M059J (cell line): Measurements from ENCODE around the gene REL. TPM values are rescaled to one million over a fixed set of nuclear protein-coding genes. Genes with fewer than 3 reads are reported as not detected.

ENCODE experiments used
- DNase-seq: peaks from one replicate; pipeline ENCODE4 v3.0.0-alpha.2; 2012; ENCODE audit warnings: low read depth
- total RNA-seq: library from RNA; depleted of rRNA; stranded (reverse); fragments of >200 nt; shearing (Covaris generic); gene quantifications from 2 replicates; pipeline ENCODE4 v1.2.3, GENCODE V29; 2014

Gene REL
- total RNA-seq, 1 experiment from 2014 or later: 3.7 TPM

DNA sequence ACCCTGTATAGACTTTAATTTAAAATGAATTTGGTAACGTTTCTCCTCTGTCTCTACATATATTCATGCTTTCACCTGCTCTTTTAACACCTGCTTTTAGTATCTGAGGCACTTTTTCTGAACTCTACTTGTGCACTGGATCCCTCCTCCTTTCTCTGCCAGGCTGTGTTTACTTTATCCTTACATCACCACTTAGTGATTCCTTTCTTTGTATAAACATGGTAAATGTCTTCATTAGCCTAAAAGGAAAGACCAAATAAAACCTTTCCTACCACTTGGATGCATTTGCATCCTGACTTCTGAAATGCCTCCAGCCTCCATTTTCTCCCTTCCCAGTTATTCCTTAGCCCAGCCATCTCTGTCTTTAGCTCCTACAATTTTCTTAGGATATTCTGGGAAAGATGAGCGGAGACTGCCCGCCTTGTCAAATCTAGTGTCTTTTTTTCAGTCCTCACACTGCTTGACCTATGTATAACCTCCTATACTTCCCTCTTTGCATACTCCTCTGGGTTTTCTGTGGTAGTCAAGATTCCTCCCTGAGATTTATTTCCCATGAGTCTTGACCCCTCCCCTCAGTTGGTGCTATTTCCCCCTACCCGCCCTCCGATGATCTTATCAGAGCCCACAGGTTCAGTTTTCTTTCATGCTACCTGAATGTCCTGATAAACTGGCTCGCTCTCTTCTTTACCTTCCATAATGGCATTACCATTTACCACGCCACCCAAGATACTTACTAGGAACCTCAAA is 44.8 kb downstream of the REL start:
- peak; percentile 49 for DNase-seq

DNA sequence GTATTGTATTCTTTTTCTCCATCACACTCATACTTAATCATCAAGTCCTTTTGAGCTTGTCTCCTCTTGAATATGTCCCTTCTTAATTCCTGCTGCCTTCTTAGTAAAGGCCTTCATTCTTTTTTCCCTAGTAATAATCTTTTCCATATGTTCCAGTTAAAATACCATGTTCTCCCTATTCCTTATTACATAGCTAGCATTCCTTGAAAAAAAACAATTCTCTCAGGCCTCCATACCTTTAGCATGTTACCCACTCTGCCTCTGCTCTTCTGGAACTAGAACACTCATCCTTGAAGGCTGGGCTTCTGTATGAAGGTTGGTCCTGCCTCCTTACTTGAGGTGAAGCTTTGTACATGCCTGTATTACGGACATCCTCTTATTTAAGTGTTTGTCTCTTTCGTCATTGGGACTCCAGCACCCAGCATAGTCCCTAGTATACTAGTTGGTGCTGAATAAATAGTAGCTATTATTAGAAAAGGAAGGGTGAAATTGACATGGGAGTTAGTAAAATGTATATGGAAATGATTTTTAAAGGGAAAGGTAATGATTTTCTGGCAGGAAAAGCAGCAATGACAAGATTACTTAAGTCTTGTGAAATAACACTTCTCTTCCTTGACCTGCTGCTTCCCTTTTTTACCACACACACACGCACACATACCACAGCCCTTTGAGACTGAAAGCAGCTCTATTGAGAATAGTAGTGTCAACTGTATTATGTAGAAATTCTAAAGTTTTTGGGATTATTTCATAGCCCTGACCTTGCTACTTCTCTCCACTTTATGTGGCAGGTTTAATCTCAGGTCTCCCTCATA is 45.6 kb downstream of the REL start:
- DNase-seq: no peak

DNA sequence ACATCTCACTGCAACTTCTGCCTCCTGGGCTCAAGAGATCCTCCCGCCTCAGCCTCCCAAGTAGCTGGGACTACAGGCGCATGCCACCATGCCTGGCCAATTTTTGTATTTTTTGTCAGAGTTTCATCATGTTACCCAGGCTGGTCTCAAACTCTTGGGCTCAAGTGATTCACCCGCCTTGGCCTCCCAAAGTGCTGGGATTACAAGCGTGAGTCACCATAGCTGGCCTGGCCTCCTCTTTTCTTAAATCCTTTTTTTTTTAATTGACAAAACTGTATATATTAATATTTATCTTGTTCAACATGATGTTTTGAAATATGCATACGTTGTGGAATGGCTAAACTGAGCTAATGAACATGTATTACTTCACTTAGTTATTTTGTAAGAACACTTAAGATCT is 50.7 kb downstream of the REL start:
- DNase-seq: peak; percentile 41

DNA sequence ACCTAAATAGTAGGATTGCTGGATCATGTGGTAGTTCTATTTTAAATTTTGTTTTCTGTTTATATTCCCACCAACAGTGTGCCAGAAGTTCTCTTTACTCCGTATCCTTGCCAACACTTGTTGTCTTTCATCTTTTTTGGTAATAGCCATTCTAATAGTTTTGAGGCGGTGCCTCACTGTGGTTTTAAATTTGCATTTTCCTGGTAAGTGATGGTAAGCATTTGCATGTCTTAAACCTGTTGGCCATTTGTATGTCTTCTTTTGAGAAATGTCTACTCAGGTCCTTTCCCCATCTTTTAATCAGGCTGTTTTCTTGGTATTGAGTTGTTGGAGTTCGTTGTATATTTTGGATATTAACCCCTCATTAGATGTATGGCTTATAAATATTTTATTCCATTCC is 51.6 kb downstream of the REL start:
- DNase-seq: no peak

DNA sequence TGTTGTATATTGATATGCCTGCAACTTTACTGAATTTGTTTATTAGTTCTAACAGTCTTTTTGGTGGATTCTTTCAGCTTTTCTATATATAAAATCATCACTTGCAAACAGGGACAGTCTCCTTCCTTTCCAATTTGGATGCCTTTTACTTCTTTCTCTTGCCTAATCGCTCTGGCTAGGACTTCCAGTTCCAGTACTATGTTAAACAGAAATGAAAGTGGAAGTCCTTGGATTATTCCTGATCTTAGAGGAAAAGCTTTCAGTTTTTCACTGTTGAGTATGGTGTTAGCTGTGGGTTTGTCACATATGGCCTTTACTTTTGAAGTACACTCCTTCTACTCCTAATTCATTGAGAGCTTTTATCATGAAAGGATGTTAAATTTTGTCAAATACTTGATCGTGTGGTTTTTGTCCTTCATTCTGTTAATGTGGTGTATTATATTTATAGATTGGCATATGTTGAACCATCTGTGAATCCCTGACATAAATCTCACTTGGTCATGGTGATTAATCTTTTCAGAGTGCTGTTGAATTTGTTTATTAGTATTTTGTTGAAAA is 52.9 kb downstream of the REL start:
- no peak for DNase-seq

DNA sequence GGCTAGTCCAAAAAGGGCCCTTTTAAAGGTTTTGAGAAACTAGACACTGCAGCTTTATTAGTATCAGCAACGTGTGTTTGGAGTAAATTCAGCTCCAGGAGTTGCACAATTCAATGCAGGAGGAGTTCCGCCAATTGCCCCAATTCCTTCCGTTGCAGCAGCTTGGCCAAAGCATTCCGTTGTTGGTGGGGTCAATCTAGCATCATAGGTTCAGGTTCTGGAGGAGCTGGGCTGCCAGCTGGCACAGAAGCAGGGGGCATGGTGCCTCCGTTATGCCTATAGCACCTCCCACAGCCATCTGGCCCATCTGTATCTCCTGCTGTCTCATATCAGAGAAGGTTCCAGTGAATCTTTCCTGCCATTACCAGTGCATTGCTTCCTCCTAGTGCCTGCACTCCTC is 55.4 kb downstream of the REL start:
- DNase-seq: no peak

DNA sequence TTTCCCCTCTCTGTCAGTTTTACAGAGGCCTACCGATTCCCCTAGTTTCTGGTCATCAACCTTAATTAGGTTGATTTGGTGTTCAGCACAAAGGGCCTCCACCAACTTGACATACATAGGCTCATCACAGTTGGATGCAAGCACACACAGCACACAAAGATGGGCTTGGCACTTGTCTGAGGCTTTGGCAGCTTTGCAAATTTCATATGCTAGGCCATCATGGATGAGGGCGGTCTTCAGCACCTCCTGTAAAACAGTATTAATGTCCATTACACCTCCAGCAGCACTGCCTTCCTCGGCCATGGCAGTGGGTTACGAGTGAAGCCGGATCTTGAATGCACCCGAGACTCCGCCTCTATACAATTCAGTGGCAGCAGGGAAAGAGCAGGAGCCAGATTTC is 56.9 kb downstream of the REL start:
- no peak for DNase-seq

DNA sequence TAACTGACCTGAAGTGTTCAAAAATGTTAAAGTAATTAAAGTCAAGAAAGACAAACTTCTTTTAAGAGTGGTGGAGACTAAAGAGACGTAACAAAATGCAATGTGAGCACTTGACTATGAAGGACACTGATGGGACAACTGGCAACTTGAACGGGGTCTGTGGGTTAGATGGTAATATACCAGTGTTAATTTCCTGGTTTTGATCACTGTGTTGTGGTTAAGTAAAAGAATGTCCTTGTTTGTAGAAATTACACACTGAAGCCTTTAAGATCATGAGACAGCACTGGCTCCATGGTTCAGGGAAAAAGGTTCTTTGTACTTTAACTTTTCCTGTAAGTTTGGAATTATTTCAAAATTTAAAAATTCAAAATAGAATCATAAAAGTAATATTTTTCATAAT is 58.2 kb downstream of the REL start:
- DNase-seq: no peak

DNA sequence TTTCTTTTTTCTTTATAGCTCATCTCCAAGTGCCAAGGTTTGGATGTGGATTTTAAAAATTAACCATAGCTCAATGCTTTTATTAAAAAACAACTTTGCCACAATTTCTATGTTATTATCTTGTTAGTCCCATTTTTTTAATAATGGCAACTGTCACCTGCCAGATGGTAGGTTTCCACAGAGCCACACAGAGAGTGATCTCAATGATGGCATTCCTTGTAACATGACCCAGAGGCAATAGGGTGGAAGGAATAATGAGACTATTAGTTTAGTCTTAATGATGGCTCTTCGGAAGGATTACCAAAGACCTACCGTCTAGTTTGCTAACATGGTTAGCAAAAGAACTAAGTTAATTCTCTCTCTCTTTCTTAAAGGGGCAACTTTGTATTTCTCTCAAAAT is 64.0 kb downstream of the REL start:
- DNase-seq: no peak

DNA sequence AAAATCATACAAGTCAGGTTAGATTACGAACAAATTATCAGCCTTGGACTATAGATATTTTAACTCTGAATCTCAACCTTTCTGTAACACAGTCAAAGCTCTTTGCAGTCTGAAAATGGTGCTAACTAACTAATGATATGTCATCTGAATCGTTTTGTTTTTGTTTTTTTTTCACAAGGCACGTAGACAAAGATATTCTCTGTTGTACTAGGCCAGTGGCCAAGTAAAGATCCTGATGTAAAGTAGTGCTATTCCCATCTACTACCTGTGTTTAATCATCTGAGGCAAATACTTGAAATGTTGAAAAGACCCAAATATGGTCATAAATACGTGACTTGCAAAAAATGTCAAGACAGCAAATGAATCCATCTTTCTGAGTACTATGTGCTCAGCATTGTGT is 65.7 kb downstream of the REL start:
- no peak for DNase-seq

DNA sequence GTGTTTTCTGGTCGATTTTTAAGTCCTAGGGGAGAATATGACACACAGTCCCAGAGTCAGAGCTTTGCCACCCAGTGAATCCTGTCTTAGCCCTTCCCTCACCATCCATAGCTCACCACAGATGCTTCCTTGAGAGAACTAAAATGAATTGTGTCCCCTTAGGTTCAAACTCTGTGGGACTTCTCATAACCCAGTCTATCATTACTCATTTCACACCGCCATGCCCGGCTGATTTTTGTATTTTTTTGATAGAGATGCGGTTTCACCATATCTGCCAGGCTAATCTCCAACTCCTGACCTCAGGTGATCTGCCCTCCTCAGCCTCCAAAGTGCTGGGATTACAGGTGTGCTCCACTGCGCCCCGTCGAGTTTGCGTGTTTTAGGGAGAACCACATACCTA is 66.8 kb downstream of the REL start:
- DNase-seq: no peak

DNA sequence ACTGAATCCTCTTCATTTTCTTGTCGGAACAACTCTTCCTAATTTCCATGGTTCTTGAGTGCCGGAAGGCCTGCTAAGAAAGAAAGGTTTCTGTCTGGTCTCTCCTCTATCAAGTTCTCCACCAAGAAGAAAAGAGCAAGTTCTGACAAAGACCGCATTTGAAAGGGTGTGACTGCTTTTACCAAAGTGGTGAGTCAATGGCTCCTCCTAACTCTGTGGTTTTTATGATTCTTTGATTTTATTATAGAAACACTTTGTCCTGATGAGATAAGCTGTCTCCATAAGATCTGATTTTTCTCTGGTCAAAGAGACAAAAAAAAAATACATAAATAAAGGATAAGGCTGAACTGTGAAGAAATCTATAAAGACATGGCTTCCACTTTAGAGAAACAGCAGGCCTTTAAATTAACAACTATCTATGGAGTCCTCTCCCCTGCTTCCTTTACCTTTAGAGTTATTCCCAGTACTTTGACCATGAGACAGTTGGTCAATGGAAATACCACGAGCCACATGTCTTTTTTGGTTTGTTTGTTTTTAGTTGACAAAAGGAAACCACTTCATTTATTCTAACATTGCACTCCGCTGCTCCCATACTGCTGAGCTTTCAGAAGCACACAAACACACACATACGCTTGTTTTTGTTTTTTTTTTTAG is 67.7 kb downstream of the REL start:
- peak; percentile 60 for DNase-seq

DNA sequence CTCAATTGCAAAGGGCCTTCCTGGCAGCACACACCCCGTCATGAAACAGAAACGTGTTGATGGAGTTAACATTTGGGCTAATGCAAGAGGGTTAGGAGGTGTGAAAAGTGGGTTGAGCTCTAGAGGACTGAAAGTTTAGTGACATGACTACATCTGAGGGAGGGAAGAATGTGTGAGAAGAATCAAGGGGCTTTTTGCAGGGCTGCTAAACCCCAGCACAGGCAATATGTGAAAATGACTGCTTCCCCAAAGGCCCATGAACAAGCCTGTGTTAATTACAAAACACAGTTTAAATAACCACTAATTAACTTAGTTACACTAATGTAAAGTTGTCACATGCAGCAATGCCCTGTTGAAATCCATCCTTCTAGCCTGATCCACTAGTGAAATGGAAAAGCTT is 72.8 kb downstream of the REL start:
- no peak for DNase-seq

DNA sequence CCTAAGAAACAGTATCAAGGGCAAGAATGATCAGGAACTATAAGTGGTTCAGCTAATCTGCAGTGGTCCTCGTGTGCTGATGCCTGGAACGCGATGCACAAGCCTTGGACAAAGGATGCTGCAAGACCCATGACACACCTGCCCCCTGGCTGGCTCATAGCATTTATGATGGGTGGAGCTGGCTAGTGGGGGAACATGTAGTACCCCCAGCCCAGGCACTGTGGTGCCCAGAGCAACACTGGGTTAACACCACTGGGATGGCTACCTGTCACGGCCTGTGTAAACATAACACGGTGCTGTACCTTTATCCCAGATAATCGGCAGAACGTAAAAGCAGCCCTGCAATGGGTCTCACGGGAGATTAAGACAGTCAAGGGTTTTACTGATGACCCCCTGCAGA is 75.8 kb downstream of the REL start:
- DNase-seq: no peak

DNA sequence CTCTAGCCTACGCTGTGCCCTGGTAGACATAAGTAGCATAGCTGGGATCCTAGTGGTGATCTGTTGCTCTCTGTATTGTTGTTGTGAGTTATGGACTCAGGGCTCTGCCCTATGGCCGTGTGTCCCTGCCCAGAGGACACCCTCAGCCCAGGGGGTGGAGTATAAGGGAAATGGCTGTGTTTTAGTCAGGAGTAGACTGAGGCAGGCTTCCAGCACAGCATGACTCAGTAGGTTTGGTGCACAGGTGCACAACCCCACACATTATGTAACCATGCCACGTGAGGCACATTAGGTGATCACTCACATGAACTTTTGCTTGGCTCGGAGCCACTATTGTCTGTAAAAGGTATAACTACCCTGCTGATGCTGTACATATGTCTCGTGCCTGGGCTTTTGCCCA is 76.3 kb downstream of the REL start:
- peak; percentile 3 for DNase-seq

DNA sequence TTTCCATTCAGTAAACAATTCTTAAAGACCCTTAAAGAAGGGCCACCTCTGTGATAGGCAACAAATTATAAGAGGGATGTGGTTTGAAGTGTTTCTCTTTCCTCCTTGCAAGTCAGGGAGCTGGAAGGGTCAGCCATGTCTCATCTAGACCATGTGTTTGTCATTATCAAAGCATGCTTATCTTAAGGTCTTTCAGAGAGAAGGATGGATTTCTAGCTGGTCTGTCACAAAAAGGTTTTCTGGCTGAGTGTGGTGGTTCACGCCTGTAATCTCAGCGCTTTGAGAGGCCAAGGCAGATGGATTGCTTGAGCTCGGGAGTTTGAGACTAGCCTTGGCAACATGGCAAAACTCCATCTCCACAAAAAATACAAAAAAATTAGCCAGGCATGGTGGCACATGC is 77.0 kb downstream of the REL start:
- DNase-seq: peak; percentile 42

DNA sequence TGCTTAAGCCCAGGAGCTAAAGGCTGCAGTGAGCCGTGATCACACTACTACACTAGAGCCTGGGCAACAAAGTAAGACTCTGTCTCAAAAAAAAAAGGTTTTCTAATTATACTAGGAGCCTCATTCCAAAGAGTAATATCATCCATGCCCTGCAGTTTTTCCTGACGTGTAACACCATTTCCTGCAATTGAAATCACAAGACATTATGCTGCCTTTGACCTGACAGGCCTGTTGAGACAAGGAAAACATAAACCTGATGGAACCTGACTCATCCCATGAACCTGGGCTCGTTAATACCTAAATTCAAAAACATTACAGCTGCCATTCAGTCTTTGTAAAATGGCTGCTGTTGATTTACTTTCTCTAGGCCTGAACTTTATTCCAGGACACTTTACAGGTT is 77.4 kb downstream of the REL start:
- peak; percentile 79 for DNase-seq

DNA sequence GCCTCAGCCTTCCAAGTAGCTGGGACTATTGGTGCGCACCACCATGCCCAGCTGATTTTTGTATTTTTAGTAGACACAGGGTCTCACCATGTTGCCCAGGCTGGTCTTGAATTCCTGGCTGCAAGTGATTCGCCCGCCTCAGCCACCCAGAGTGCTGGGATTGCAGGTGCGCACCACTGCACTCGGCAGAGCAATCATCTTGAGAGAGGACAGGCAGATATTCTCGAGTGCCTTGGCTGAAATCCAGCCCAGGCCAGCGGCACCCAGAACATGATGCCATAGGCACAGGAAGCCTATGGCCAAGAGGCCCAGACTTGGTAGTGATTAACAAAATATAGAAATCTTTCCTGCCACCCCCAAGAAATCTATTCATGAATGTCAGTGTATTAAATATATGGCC is 78.1 kb downstream of the REL start:
- DNase-seq: no peak

DNA sequence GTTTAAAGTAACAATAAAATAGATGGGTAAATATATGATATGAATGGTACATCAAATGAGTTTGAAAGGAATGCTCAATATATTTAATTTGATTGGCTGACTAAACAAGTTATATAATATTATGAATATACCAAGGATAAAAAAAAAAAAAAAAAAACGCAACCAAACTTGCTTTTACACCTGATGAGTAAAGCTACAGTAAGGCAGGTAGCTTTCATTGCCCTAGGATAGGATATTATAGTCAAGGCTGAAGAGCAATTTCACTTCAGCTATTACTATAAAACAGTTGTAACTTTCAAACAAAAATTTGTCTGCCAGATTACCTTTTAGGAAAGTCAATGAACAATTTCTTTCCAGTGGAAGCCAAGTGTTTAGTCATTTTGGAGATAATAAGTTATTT is 79.3 kb downstream of the REL start:
- DNase-seq: no peak

DNA sequence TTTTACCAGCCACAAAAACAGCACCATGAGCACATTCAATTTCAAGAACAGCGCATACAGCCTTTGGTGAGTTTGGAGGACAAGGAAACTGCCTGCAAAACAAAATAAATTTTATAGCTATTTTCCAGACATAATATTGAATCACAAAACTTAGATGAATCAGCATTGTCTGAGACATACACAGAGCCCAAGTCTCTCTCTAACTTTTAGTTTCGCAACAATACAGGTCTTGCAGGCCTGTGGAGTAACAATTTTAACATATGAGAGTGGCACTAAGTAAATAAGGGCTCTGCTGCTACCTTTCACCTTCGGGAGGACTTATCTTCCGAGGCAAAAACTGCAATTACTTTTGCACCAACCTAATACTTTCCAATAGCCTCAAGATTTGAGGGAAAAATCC is 80.1 kb downstream of the REL start:
- peak; percentile 21 for DNase-seq

DNA sequence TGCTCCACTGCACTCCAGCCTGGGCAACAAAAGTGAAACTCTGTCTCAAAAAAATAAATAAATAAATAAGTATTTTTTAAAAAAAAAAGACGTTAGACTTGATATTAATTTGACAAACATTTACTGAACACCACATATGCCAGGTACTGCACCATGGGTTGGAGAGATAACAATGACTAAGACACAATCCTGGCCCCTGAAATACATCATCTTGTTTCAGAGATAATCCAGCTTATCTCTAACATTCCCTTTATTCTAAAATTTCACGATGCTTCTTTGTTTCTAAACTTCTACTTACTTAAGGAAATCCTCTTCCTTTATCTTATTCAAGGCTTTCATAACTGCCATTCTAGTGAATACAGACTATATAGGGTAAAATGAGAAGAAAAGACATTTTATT is 81.2 kb downstream of the REL start:
- no peak for DNase-seq

DNA sequence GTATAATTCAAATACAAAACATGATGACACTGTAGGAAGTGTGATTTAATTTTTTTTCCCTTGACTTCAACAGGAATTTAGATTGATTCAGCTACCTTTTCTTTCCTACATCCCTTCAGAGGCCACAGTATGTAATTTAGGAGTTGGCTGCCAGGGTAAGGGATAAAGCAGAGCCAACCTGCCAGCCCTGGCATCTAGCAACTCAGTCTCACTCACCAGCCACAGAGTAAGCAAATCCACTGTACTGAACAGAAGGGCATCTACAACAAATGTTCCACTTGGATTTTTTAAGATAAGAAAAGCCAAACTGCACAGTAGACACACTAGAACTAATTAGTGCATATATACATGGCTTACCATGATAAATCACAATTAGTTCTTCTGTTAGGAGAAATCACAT is 81.8 kb downstream of the REL start:
- DNase-seq: no peak
